Breast epithelium (tissue), 4 donors: Measurements from ENCODE around the gene CACNG4. TPM values are rescaled to one million over a fixed set of nuclear protein-coding genes. Genes with fewer than 3 reads are reported as not detected.

Experiments used
- DNase-seq, 2 donors: peaks; one replicate each; pipeline ENCODE4 v3.0.0-alpha.2; 2019; ENCODE audit warnings: low spot score in 2 of 2
- H3K27ac ChIP-seq, 2 donors: fragments of 200-600 bp; sonication (generic) in 1 of 2; one replicate each; pipeline ENCODE4 v1.5.1; 2016 to 2019; ENCODE audit warnings: mild to moderate bottlenecking in 1 of 2
- H3K27me3 ChIP-seq, 2 donors: fragments of 200-600 bp; sonication (generic) in 1 of 2; one replicate each; pipeline versions ENCODE4 v1.5.1 to v1.6.0; 2017 to 2019; ENCODE audit warnings: control low read depth in 1 of 2, mild to moderate bottlenecking in 1 of 2
- H3K36me3 ChIP-seq: fragments of 200-600 bp; one replicate; pipeline ENCODE4 v1.5.1; 2019
- H3K4me1 ChIP-seq, 2 donors: fragments of 200-600 bp; sonication (generic); one replicate each; pipeline ENCODE4 v1.5.1; 2016 to 2019; ENCODE audit warnings: control low read depth in 1 of 2
- H3K4me3 ChIP-seq, 3 donors: fragments of 200-600 bp; sonication (generic); 1 replicate in 2 of 3; 2 replicates in 1 of 3; pipeline ENCODE4 v1.5.1; 2016 to 2019; ENCODE audit warnings: mild to moderate bottlenecking in 3 of 3, moderate library complexity in 2 of 3
- H3K9me3 ChIP-seq, 2 donors: fragments of 200-600 bp; sonication (generic) in 1 of 2; one replicate each; pipeline ENCODE4 v1.5.1; 2016 to 2019; ENCODE audit warnings: control low read depth in 1 of 2
- POLR2A ChIP-seq: fragments of 450-650 bp; IDR thresholded peaks from one replicate; pipeline ENCODE4 v1.6.1; 2016; ENCODE audit warnings: antibody characterized with exemption, mild to moderate bottlenecking, moderate library complexity
- POLR2AphosphoS5 ChIP-seq, 3 donors: sonication (generic); formaldehyde crosslinking; IDR thresholded peaks; one replicate each; pipeline ENCODE4 v1.6.1; 2017; ENCODE audit warnings: antibody characterized with exemption in 3 of 3
- intact Hi-C: fragments of 100-400 bp; cut with DNase I; formaldehyde crosslinking; loops from one replicate; pipeline ENCODE4 v1.15.1; 2023; ENCODE audit warnings: low total_unique reads
- total RNA-seq, 3 donors: library from RNA; depleted of rRNA; stranded (reverse); fragments of >200 nt; gene quantifications; one replicate each; pipeline ENCODE4 v1.1.0, GENCODE V29; 2016
- TF ChIP-seq, protein P1 (sequence below), 3 donors: fragments of 450-650 bp; IDR thresholded peaks; one replicate each; pipeline ENCODE4 v1.5.1; 2016 to 2017; ENCODE audit warnings: antibody characterized with exemption in 3 of 3, mild to moderate bottlenecking in 3 of 3, moderate library complexity in 3 of 3

CACNG4 gene
- total RNA-seq, 3 donors from 2014 or later = 2.6 to 7.3 TPM; not detected in 1

DNA sequence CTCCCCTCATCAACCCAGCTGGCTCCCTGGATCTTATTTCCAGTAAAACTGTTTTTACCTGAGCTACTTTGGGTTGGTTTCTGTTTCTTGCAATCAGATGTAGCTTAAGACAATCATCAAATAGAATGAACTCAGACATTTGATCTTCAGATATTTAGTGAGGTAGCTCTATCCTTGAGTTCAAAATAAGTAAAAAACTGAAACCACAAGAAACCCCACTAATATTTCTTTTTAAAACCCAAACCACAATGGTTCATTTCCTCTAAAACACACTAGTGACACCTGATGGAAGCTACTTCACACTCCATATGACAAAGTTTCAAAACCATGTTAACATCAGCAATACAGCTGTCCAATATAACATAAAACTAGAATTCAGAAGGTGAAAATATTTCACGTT, 117.6 kb downstream of the CACNG4 start:
- intact Hi-C loops = no loop called here

More for the DNA sequence above, 117.6 kb downstream of the CACNG4 start:
- no peaks in the 10 kb centered on the region for H3K4me1 ChIP-seq
- DNase-seq = no peak
- H3K36me3 ChIP-seq = no peaks in the 10 kb centered on the region
- no peaks in the 10 kb centered on the region for H3K27me3 ChIP-seq
- TF ChIP-seq, protein P1, sequence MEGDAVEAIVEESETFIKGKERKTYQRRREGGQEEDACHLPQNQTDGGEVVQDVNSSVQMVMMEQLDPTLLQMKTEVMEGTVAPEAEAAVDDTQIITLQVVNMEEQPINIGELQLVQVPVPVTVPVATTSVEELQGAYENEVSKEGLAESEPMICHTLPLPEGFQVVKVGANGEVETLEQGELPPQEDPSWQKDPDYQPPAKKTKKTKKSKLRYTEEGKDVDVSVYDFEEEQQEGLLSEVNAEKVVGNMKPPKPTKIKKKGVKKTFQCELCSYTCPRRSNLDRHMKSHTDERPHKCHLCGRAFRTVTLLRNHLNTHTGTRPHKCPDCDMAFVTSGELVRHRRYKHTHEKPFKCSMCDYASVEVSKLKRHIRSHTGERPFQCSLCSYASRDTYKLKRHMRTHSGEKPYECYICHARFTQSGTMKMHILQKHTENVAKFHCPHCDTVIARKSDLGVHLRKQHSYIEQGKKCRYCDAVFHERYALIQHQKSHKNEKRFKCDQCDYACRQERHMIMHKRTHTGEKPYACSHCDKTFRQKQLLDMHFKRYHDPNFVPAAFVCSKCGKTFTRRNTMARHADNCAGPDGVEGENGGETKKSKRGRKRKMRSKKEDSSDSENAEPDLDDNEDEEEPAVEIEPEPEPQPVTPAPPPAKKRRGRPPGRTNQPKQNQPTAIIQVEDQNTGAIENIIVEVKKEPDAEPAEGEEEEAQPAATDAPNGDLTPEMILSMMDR (IDR thresholded peaks at IDR 0.05) = no peak
- TF ChIP-seq POLR2AphosphoS5 (IDR thresholded peaks at IDR 0.05) = no peak
- no peak for TF ChIP-seq POLR2A
- no peaks in the 10 kb centered on the region for H3K9me3 ChIP-seq
- H3K4me3 ChIP-seq = no peak overlapping the region
- no peak overlapping the region for H3K27ac ChIP-seq

Other genes with a start within 250 kb of the CACNG4 start
- gene CACNG5, start 129.6 kb upstream of the CACNG4 start, total RNA-seq = not detected
- gene CACNG1, start 79.8 kb downstream of the CACNG4 start, total RNA-seq = not detected